Activated CD4-positive, CD25-positive, alpha-beta regulatory T cell treated with anti-CD3 and anti-CD28 coated beads, Interleukin-2, amount 50 U/mL, for 72 hours (primary cell): ENCODE results near the gene PHEX.
"Not testable (repeated sequence)": the region's sequence is repeated elsewhere in the genome, so short reads cannot be mapped to it uniquely, and the experiment has no call there.

Source experiments
- DNase-seq: peaks from one replicate; pipeline ENCODE4 v3.0.0; 2021

The PHEX gene

GRCh38 chrX:22268706-22269105 is 236.6 kb downstream of the PHEX start:
- no peak for DNase-seq

GRCh38 chrX:22272613-22273012 is 240.5 kb downstream of the PHEX start, which contains the start of gene CBLL2:
Gene CBLL2 (plus strand): TSS chrX:22272913. CDS start chrX:22272992, 79 bp downstream.
- no peak for DNase-seq

- no peak for DNase-seq
These were observed 241.7 kb downstream of the PHEX start for GRCh38 chrX:22273714-22274317.

- DNase-seq = no peak
These were observed 244.7 kb downstream of the PHEX start for GRCh38 chrX:22276781-22277180.

GRCh38 chrX:22278375-22278774 is 246.2 kb downstream of the PHEX start:
- DNase-seq = no peak

- DNase-seq = not testable (repeated sequence)
These were observed 257.1 kb downstream of the PHEX start for GRCh38 chrX:22289209-22289608.

- no peak for DNase-seq
These were observed 264.7 kb downstream of the PHEX start for GRCh38 chrX:22296871-22297270.

GRCh38 chrX:22300130-22300529 is 268.0 kb downstream of the PHEX start:
- no peak for DNase-seq
